HL-60 (cell line): ENCODE measurements around the gene SLC49A3.

ENCODE experiments used
- DNase-seq, 2 experiments: peaks; one replicate each; pipeline ENCODE4 v3.0.0-alpha.2; 2010 to 2020; ENCODE audit warnings: low read depth in 1 of 2, low spot score in 1 of 2
- H3K27ac ChIP-seq: fragments of 250-450 bp; sonication (Bioruptor Pico); replicated peaks from 2 replicates; pipeline ENCODE4 v1.5.1; 2020; ENCODE audit warnings: mild to moderate bottlenecking, moderate library complexity
- H3K27me3 ChIP-seq: fragments of 250-450 bp; sonication (Bioruptor Pico); 2 replicates; pipeline ENCODE4 v1.5.1; 2021; ENCODE audit warnings: mild to moderate bottlenecking, moderate library complexity; ENCODE audit not compliant: insufficient read depth, poor library complexity, severe bottlenecking
- H3K4me3 ChIP-seq: replicated peaks from 2 replicates; pipeline ENCODE4 v1.5.1; 2011; ENCODE audit warnings: mild to moderate bottlenecking, control low read depth, low read length; ENCODE audit not compliant: insufficient read depth
- CTCF ChIP-seq: IDR thresholded peaks from one replicate; pipeline ENCODE4 v1.5.1; 2011; ENCODE audit warnings: low read length, control low read depth, inconsistent platforms; ENCODE audit not compliant: insufficient read depth
- GABPA ChIP-seq: IDR thresholded peaks from 2 replicates; pipeline ENCODE4 v1.6.1; 2012; ENCODE audit warnings: low read depth
- POLR2AphosphoS5 ChIP-seq: IDR thresholded peaks from 2 replicates; pipeline ENCODE4 v1.6.1; 2012; ENCODE audit warnings: low read depth
- REST ChIP-seq: IDR thresholded peaks from 2 replicates; pipeline ENCODE4 v1.6.1; 2012; ENCODE audit warnings: low read depth; ENCODE audit not compliant: insufficient replicate concordance
- SPI1 ChIP-seq: IDR thresholded peaks from 2 replicates; pipeline ENCODE4 v1.6.1; 2012; ENCODE audit warnings: low read depth, mild to moderate bottlenecking, borderline replicate concordance

SLC49A3 gene

DNA sequence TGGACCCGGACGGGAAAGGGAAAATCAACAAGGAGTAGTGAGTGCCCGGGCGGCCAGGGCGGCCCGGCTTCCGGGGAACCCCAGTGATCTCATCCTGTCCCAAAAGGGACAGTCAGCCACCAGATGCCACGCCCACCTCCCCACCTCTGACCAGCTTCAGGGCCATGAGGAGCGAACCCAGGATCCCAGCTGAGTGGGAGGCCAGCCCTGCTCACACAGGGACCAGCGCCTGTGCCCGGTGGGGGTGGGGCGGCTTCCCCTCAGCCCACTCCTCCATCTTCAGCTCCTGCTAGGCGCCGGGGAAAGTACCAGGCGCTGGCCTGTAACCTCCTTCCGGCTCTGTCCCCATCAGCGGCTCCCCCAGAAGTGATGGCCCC is 8.4 kb downstream of the SLC49A3 start:
- DNase-seq, result no peak
- TF ChIP-seq SPI1, result no peak
- no peak for TF ChIP-seq REST
- no peak for TF ChIP-seq POLR2AphosphoS5
- TF ChIP-seq CTCF, result no peak
- no peak for TF ChIP-seq GABPA
- Histone ChIP-seq H3K27me3 (peaks cover 3% of the 10 kb centered on the region), H3K27ac (no peak overlapping the region), H3K4me3 (no peak overlapping the region)

- H3K4me3 ChIP-seq, result no peak overlapping the region
- no peak overlapping the region for H3K27ac ChIP-seq
- no peak for TF ChIP-seq GABPA
- no peak for TF ChIP-seq CTCF
- no peak for TF ChIP-seq REST
- no peak for TF ChIP-seq SPI1
- TF ChIP-seq POLR2AphosphoS5, result no peak
- no peak for DNase-seq
- peaks cover 3% of the 10 kb centered on the region for H3K27me3 ChIP-seq
Observed at GRCh38 chr4:680091-680490, 8.9 kb downstream of the SLC49A3 start.

- H3K4me3 ChIP-seq, result no peak overlapping the region
- DNase-seq, result no peak
- H3K27me3 ChIP-seq, result peaks cover 3% of the 10 kb centered on the region
- no peak overlapping the region for H3K27ac ChIP-seq
- TF ChIP-seq CTCF (no peak), GABPA (no peak), SPI1 (no peak), REST (no peak), POLR2AphosphoS5 (no peak)
Observed at GRCh38 chr4:679629-680028, 9.3 kb downstream of the SLC49A3 start.
